Left kidney (tissue), 2 donors: ENCODE measurements around the gene TMEM231. TPM values are rescaled to one million over a fixed set of nuclear protein-coding genes. Genes with fewer than 3 reads are reported as not detected.
A peak's percentile ranks its signal among the peaks of the same experiment; 100 is the strongest.
"Not testable (repeated sequence)": the region's sequence is repeated elsewhere in the genome, so short reads cannot be mapped to it uniquely, and the experiment has no call there.

Experiments
- DNase-seq: peaks from one replicate; pipeline ENCODE4 v3.0.0-alpha.2; 2013
- polyA plus RNA-seq: library from polyadenylated mRNA; unstranded; fragments of 120-200 nt; gene quantifications from one replicate; pipeline ENCODE4 v1.2.1, GENCODE V29; 2013; ENCODE audit not compliant: insufficient read length

Gene TMEM231
- polyA plus RNA-seq, 1 donor = 22.1 TPM

DNA sequence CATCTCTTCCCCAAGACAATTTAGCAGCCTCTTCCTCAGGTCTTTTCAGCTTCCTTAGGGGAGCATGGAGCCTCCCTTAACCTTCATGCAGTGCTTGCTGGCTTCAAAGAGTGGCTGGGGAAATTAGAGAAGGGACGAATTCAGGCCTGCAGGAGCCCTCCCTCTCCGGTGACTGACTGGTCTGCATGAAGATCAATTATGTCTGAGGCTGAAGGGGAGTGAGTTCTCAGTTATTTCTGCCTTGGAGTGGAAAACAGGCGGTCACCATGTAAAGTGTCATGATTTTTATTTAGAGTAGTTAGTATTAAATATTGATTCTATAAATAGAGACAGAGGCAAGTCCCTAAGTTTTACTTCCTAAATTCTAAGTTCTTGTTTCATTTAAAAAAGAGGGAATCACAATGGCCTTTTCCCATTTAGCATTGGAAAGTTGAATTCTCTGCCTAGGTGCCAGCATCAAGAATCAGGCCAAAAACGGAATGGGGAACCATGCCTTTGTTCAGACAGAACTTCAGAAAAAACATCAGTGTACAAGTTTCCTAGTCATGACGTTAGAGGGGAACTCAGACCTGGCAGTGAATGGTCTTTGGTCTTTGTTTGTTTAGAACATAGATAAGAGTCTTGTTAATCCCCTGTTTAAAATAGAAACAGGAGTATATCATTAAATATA is 14.5 kb upstream of the TMEM231 start:
- no peak for DNase-seq

DNA sequence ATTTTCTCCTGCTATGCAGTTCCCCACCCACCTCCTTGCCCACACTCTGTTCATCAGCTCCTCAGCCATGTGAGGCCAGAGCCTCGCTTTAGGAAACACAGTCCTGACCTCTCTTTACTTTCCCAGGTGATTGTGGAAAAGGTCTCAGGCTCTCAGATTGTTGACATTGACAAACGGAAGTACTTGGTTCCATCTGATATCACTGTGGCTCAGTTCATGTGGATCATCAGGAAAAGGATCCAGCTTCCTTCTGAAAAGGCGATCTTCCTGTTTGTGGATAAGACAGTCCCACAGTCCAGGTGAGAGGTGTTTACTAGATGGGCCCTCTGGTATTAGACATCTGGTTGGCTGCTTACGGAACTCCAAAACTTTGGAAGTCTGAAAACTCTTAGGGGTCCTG is 11.9 kb upstream of the TMEM231 start:
- no peak for DNase-seq

DNA sequence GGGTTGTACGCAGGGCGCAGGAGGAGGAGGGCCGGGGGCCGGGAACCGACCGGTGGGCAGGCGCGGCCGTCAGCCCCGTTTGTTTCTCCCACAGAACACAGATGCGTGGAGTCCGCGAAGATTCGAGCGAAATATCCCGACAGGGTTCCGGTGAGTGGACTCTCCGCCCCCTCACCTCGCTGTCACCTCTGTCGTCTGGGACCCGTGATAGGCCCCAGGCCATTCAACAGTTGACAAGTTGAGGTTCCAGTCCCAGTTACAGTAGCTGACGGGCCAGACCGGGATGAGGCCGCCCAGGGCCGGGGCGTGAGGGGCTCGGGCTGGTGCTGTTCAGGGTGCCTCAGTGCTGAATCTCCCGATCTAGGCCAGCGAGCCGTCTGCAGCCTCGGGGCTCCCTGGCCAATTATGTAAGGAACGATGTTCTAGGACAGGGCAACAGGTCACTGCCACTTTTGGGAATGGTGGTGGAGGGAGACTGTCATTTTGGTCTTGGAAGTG is 10.8 kb upstream of the TMEM231 start:
- DNase-seq = no peak

DNA sequence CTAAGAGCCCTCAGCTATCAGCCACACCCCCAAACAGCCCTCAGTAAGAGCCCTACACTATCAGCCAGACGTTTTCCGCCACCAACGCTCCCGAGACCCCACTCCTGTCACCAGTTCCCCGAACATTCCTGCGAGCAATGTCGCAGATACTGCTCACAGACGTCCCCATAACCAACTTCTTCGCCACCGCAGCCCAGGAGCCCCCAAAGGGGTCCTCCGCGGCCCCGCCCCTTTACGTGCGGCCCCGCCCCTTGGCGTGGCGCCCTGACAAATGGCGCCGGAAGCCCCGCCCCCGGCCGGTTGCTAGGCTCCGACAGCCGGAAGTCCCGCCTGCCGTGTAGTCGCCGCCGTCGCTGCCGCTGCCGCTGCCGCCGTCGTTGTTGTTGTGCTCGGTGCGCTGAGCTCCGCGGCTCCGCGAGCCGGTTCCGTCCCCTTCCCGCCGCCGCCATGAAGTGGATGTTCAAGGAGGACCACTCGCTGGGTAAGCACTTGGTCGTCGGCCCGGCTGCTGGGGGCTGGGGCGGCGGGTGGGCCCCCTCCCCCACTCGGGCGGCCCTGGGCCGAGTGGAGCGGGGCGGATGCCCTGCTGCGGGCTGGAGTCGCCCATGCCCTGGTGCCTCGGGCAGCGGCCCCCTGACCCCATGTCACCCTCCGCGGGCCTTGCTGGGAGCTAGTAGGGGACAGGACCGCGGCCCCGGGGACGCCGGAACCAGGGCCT is 10.1 kb upstream of the TMEM231 start, which contains the start of gene GABARAPL2:
Gene GABARAPL2, plus strand, starts transcription at position 340 of the 718 bp plus-strand sequence. Its CDS starts 108 bp downstream, at position 448.
- DNase-seq = peak; percentile 88

DNA sequence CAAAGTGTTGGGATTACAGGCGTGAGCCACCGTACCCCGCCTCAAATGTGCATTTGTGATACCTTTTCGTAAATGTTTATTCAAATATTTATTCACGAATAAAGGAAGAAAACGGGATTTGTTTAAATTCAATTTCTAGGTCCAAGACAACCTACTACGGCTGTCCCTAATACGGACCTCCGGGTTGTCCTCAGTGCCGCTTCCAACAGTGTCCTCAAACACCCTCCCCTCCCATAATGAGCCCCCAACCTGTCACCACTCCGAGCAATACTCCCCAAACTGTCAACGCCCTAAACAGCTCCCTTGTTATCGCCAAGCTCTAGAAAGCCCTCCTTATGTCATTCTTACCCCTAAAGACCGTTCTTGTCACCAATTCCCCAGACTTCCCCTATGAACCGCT is 9.6 kb upstream of the TMEM231 start:
- DNase-seq = no peak

DNA sequence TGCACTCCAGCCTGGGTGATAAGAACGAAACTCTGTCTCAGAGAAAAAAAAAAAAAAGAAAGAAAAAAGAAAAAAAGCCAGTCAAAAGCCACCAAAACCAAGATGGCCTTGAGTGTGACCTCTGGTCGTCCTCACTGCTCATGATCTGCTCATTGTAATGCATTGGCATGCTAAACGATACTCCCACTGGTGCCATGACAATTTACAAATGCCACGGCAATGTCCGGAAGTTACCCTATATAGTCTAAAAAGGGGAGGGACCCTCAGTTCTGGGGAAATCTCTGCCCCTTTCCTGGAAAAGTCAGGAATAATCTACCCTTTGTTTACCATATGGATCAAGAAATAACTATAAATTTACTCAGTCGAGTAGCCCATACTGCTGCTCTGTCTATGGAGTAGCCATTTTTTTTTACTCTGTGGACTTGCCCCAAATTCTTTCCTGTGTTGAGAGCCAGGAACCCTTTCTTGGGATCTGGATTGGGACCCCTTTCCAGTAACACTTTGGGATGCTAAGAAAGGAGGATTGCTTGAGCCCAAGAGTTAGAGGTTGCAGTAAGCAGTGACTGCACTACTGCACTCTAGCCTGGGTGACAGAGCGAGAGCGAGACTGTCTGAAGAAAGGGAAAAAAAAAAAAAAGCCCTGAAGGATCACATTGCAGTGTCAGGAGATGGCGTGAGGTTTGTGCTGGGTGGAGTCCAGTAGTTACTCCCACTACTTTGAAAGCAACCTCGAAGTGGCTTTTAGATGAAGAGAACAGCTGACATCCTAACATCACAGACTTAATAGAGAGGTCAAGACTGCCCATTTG is 3.7 kb upstream of the TMEM231 start:
- peak; percentile 18 for DNase-seq

GRCh38 chr16:75558846-75559401 is 2.9 kb upstream of the TMEM231 start:
- no peak for DNase-seq

- no peak for DNase-seq
Observed at GRCh38 chr16:75556431-75556950, 439 bp upstream of the TMEM231 start.

- peak; percentile 90 for DNase-seq
Observed at GRCh38 chr16:75555213-75555706, 792 bp downstream of the TMEM231 start.

DNA sequence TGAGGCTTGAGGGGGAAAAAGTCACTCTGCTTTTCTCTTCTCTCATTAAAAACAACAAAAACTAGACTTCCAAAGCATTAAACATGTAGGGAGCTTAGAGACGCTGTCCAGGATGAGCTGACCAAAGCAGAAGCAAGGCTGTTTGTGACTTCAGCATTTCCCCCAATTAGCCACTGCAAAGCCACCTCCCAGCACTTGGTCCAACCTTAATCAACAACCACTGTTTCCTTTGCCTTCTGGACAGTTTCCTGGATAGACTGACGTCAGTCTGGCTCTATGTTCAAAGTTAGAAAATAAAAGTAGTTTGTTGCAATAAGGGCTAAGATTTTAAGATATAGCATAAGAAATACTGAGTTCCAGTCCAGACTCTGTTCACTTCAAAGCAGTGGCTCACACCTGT is 3.1 kb downstream of the TMEM231 start:
- DNase-seq = no peak

GRCh38 chr16:75550211-75550662 is 5.8 kb downstream of the TMEM231 start:
- no peak for DNase-seq

DNA sequence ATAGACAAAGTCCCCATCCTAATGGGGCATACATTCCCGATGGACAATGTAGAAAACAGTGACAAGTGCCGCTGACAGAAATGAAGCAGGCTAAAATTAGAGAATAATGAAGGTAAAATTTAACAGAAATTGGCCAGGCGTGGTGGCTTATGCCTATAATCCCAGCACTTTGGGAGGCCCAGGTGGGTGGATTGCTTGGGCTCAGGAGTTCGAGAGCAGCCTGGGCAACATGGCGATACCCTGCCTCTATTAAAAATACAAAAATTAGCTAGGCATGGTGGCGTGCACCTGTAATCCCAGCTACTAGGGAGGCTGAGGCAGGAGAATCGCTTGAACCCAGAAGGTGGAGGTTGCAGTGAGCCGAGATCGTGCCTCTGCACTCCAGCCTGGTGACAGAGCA is 7.6 kb downstream of the TMEM231 start:
- DNase-seq = not testable (repeated sequence)

- no peak for DNase-seq
Observed at GRCh38 chr16:75546293-75546692, 9.8 kb downstream of the TMEM231 start.

- not testable (repeated sequence) for DNase-seq
Observed at GRCh38 chr16:75545879-75546278, 10.2 kb downstream of the TMEM231 start.

- DNase-seq = not testable (repeated sequence)
Observed at GRCh38 chr16:75542462-75542861, 13.6 kb downstream of the TMEM231 start.

DNA sequence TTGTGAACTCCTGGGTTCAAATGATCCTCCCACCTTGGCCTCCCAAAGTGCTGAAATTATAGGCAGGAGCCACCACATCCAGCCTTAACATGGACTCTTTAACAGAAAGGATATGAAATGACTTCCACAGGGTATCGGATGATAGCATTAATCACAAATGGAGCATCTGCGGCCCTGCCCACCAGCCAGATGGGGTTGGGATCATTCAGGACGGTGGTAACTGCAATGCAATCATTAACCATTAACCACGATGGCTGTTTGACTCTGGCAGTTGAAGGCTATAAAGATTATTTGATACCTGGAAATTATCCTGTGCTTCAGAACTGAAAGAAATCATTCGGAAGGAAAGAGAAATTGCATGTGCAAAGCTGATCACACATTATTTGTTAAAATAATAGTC is 14.8 kb downstream of the TMEM231 start:
- DNase-seq = no peak

- not testable (repeated sequence) for DNase-seq
Observed at GRCh38 chr16:75538882-75539565, 17.0 kb downstream of the TMEM231 start.

DNA sequence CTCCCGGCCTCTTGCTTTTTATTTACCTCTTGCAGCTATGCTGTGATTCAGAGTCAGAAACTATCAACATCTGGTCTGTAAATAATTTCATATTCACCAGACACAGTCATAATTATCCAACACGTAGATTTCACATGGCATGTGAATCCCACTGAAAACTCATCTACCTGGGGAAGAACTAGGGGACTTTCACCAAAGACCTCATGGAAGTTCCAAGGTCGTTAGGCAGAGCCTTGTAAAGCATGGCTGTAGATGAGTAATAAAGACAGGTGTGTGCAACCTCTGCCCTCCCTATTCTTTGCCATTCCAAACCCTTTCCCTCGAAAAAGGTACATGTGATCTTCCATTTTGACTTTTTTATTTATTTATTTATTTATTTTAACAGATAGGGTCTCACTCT is 18.3 kb downstream of the TMEM231 start:
- DNase-seq = no peak

DNA sequence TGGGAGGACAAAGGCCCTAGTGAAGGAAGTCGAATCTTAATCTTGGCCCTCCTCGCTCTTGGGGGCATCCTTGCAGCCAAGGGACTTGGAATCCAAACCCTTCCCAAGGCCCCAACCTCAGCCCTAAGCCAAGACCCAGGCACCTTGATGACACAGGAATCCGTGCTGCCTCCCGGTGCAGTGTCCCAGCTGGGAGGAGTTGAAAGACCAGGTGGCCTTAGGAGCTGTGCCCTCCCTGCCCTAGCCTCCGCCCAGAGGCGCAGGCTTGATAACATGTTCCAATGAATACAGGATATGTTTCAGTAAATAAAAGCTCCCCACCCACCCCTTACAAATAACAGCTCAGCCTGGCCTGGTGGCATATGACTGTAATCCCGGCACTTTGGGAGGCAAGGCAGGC is 20.2 kb downstream of the TMEM231 start, which contains the start of gene CHST5:
Gene CHST5, minus strand, starts transcription at position 208 of the 400 bp plus-strand sequence. CDS start 5,724 bp downstream, outside the sequence.
- DNase-seq = no peak

GRCh38 chr16:75535211-75535843 is 20.7 kb downstream of the TMEM231 start:
- DNase-seq = no peak
